NCI-H226 (cell line): ENCODE measurements around the gene CENPQ.
A peak's percentile ranks its signal among the peaks of the same experiment; 100 is the strongest.
"Not testable (repeated sequence)": the region's sequence is repeated elsewhere in the genome, so short reads cannot be mapped to it uniquely, and the experiment has no call there.

ENCODE experiments used
- DNase-seq: peaks from one replicate; pipeline ENCODE4 v3.0.0-alpha.2; 2015

The CENPQ gene, protein sequence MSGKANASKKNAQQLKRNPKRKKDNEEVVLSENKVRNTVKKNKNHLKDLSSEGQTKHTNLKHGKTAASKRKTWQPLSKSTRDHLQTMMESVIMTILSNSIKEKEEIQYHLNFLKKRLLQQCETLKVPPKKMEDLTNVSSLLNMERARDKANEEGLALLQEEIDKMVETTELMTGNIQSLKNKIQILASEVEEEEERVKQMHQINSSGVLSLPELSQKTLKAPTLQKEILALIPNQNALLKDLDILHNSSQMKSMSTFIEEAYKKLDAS

DNA sequence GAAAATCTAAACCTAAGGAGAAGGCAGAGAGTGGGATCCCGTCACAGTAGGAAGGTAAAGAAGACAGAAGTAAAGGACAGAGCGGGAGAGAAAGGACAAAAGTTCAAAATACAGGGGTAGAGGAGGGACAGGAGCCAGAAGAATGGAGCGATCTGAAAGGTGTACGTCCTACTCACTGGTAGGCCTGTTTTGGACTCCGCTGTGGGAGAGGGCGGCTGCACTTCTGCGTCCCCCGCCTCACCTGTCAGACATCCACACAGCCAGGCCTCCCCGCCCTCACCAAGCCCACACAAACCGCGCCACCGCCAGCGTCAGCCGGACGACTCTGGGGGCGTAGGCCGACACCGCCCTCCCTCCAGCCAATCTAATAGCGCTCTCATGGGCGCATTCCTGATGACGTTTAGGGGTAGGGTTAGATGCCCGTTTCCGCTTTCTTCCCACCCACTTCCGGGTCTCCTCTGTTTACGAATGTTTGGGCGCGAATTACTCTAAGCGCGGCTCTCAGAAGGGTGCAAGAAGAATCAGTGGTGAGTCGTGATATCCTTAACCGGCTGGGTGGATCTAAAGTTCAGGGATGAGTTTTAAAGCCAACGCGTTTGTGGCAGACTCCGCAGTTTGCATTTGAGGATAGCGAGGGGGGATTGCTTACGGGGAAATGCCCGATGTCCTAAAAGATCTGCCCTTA, at the start of gene CENPQ, which contains the start of gene MMUT:
Gene CENPQ (plus strand): TSS at position 444 of the 685 bp plus-strand sequence. CDS start 6,807 bp downstream, outside the sequence.
Gene MMUT (minus strand): TSS at position 327 of the 685 bp plus-strand sequence. CDS start 3,787 bp downstream, outside the sequence.
- DNase-seq: peak; percentile 94

DNA sequence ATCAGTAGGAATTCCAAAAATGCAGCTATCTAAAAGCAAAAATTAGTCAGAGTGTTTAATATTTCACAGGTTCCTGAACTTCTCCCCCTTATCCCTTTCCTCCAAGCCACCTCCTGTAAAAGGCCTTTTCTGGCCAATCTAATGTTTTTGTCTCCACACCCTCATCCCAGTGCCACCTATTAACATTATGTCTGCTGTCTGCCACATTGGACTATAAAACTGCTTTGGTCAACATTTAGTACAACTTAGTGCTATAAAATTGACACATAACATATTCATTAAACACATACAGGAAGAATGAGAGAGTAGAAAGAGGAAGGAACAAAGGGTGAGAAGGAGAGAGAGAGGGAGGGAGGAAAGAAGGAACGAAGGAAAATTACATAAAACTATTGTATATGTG, 47.8 kb upstream of the CENPQ start:
- no peak for DNase-seq

DNA sequence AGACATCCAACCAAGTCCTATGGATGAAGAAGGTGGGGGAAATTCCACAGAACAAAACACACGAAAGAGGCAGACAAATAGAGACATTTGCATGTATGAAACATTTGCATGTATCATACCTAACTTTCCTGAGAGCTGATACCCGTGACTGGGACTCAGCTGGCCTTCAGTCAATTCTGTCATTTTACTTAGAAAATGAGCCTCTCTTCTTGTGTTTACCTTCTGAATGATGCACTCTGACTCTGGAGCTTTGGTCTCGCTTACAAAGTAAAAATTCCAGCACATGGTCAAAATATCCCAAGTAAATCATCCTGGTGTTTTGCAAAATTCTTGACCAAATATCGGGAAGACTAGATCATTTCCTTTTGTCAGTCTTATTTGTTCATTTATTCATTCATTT, 47.0 kb upstream of the CENPQ start:
- no peak for DNase-seq

- DNase-seq: no peak
Observed at GRCh38 chr6:49423817-49424216, 39.4 kb upstream of the CENPQ start.

DNA sequence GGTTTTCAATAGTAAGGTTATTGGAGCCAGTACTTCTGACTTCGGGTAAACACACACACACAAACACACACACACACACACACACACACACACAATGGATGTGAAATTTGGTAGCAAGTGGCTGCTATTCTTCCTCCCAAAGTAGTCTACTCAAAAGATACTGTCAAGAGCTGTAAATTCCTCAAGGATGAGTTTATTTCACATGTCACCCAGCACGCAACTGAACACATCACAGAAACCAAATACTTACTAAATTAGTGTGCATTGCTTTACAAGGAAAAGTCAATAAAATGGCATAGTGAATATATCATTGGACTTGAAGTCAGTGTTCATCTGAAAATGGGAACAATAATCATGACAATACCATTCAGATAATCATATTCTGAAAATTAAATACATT, 33.0 kb upstream of the CENPQ start:
- DNase-seq: peak; percentile 8

- no peak for DNase-seq
Observed at GRCh38 chr6:49430866-49431265, 32.3 kb upstream of the CENPQ start.

- DNase-seq: no peak
Observed at GRCh38 chr6:49453221-49453620, 9.9 kb upstream of the CENPQ start.

- no peak for DNase-seq
Observed at GRCh38 chr6:49454787-49455709, 8.1 kb upstream of the CENPQ start.

GRCh38 chr6:49457771-49458170, 5.4 kb upstream of the CENPQ start:
- no peak for DNase-seq

GRCh38 chr6:49462071-49462470, 1.1 kb upstream of the CENPQ start:
- no peak for DNase-seq

DNA sequence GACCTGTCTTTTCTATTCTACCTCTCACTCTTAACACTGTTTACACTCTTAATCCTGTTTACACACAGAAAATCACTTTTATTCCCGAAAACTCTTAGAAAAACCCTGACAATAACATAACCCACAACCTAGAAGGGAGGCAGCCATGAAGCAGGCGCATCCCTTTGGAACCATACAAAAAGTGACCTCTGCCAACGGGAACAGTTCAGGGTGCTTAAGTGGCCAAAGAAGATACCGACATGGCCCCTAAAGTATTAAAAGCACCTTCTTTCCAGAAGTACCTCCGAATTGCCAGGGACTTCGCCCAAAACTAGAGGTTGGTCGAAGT, 607 bp upstream of the CENPQ start:
- DNase-seq: no peak

DNA sequence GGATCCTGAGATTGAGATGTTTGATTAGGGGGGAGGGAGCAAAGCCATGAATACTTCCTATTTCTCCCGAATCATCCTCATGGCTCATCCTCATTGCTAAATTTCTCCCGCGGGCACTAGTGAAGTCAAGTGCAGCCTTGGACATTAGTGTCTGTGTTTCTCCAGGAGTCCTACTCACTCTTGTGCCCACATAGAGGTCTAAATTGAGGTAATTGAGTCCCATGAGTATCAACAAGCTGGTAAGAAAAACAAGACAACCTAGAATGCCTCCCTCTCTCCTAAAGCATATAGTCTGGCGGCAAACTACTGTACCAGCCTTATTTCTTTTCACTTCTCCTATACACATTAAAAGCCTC, 420 bp downstream of the CENPQ start:
- DNase-seq: no peak

GRCh38 chr6:49464691-49465090, 1.5 kb downstream of the CENPQ start:
- no peak for DNase-seq

- no peak for DNase-seq
Observed at GRCh38 chr6:49468042-49468441, 4.9 kb downstream of the CENPQ start.

- DNase-seq: not testable (repeated sequence)
Observed at GRCh38 chr6:49476564-49476963, 13.4 kb downstream of the CENPQ start.

DNA sequence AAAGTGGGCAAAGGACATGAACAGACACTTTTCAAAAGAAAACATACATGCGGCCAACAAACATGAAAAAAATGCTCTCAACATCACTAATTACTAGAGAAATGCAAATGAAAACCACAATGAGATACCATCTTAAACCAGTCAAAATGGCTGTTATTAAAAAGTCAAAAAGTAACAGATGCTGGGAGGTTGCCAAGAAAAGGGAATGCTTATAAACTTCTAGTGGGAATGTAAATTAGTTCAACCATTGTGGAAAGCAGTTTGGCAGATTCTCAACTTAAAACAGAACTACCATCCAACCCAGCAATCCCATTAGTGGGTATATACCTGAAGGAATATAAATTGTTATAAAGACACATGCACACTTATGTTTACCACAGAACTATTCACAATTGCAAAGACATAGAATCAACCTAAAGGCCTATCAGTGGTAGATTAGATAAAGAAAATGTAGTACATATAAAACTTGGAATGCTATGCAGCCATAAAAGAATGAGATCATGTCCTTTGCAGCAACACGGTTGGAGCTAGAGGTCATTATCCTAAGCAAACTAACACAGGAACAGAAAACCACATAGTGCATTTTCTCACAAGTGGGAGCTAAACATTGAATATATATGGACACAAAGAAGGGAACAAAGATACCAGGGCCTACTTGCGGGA, 16.3 kb downstream of the CENPQ start:
- DNase-seq: peak; percentile 37

GRCh38 chr6:49481846-49482245, 18.7 kb downstream of the CENPQ start:
- not testable (repeated sequence) for DNase-seq

GRCh38 chr6:49483380-49483779, 20.2 kb downstream of the CENPQ start:
- not testable (repeated sequence) for DNase-seq

- DNase-seq: no peak
Observed at GRCh38 chr6:49490633-49491032, 27.5 kb downstream of the CENPQ start.

DNA sequence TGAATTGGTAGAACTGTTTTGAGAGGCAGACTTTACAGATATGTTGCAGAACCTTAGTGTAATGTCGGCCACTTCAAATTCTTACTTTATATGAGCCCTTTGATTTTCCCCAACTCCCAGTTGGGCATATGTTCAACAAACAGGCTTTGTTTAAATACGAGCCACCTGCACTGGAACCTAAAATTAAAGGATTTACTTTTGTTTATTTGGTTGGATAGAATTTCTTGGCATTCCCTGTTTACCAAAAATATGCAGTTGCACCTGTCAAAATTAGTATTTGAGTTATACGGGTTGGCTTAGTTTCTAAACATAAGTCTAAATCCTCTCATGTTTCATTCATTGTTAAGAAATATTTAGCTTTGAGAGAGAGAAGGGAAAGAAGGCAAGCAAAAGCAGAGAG, 34.1 kb downstream of the CENPQ start:
- no peak for DNase-seq

DNA sequence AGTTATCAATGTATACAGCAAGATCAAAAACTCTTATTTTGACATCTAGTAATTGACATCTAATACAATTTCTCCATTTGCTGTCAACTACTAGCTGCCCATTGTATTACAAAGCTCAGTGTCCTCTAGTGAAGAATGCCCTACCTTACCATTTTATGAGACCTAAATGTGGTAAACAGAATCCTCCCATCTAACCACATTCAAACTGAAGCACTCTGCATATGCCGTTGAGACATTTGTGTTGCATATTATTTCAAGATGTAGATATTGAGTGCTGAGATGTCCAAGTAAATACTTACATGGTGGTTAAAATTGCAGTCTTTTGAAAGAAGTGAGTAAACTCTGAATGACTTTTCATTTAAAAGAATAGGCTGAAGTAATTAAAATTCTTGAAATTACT, 36.0 kb downstream of the CENPQ start:
- DNase-seq: no peak

DNA sequence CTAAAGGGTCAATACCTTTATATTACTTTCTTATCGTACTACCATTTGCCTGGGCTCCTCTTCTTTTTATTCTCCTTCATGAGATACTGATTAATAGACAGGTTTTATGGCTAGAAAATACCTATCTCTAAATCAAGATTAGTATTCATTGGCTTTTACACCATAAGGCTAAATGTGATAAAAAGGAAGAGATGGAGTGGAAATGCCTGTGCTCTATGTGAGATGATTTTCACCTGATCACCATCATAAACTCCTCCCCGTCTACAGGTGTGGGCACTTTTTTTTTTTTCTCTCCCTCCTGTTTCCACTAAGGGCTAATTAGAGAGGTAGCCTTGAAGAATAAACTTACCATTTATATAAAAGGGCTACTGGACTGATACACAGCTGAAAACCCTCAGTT, 36.5 kb downstream of the CENPQ start, which contains the start of gene GLYATL3:
Gene GLYATL3 (plus strand): TSS at position 301 of the 400 bp plus-strand sequence. CDS start 12,068 bp downstream, outside the sequence.
- DNase-seq: no peak

DNA sequence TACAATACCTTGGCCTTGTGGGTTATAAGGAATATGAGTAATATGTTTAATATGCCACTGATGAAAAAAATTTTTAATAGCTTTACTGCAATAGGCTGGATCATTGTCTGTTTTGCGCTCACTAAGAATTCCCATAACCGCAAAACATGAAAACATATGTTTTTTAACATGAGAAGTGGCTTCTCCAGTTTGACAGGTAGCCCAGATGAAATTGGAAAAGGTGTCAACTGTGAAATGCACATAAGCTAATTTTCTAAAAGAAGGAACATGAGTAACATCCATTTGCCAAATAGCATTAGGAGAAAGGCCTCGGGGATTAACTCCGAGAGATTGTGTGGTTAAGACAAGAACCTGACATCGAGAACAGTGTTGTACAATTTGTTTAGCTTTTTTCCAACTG, 41.5 kb downstream of the CENPQ start:
- no peak for DNase-seq
